ENCODE data around the gene GPNMB. TPM values are rescaled to one million over a fixed set of nuclear protein-coding genes. Genes with fewer than 3 reads are reported as not detected.
A peak's percentile ranks its signal among the peaks of the same experiment; 100 is the strongest.

The GPNMB gene
- polyA plus RNA-seq, 4 donors: 15.3 to 34.0 (median 28.2) TPM

DNA sequence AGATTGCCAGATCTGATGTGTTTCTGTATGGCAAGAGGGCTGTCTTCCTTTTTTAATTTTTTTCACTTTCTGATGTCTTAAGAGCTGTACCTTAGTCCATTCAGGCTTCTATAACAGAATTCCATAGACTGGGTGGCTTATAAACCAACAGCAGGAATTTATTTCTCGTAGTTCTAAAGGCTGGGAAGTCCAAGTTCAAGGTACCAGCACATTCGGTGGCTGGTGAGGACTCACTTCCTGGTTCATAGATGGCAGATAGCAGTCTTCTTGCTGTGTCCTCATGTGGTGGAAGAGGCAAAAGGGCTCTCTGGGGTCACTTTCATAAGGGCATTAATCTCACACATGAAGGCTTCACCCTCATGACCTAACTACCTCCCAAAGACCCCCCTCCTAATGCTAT is 20.8 kb downstream of the GPNMB start:
- no peak for DNase-seq (ENCODE audit: low read depth in 4 of 4, low spot score in 2 of 4)

DNA sequence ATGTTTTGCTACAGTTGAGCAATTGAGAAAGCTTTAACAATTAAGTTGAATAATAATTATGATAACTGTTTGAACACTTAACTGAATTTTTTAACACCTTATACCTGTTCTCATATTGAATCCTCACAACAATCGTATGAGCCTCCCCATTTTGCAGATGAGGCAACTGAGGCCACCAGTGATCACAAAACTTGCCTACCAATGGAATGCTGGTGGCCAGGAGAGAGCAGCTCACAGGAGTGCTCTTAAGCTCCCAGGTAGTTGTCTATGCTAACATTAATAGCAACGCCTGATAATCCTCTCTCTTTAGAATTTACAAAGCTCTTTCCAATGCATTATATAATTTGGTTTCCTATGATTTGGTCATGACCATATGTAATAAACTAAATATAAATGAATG is 21.6 kb downstream of the GPNMB start:
- no peak for DNase-seq (ENCODE audit: low read depth in 4 of 4, low spot score in 2 of 4)

DNA sequence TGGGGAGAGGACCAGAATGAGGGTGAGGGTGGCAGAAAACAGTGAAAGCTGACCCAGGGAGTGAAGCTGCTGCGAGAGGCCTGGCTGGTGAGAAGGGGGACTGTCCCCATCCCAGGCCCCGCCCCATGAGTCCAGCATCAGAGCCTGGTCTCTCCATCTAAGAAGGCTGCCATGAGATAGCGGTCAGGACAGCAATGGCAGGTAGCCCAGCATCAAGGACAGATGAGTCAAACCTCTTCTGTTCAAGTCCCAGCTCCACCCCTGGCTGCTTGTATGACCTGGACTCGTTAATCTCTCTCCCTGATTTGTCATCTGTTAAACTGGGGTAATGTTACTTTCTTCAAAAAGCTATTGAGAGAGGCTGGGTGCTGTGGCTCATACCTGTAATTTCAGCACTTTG is 22.2 kb downstream of the GPNMB start:
- no peak for DNase-seq (ENCODE audit: low read depth in 4 of 4, low spot score in 2 of 4)

DNA sequence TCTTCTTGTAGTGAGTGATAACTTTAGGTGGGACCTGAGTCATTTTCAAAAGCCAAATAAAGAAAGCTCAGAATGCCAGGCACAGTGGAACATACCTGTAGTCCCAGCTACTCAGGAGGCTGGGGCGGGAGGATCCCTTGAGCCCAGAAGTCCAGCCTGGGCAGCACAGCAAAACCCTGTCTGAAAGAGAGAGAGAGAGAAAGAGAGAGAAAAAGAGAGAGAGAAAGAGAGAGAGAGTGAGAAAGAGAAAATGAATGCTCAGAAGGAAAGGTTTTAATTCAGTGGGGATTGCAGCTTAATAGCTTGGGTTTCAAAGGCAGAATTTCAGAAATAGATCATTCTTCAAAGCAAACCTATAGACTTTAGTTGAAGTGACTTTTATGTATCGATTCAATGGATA is 25.7 kb downstream of the GPNMB start:
- no peak for DNase-seq (ENCODE audit: low read depth in 4 of 4, low spot score in 2 of 4)

DNA sequence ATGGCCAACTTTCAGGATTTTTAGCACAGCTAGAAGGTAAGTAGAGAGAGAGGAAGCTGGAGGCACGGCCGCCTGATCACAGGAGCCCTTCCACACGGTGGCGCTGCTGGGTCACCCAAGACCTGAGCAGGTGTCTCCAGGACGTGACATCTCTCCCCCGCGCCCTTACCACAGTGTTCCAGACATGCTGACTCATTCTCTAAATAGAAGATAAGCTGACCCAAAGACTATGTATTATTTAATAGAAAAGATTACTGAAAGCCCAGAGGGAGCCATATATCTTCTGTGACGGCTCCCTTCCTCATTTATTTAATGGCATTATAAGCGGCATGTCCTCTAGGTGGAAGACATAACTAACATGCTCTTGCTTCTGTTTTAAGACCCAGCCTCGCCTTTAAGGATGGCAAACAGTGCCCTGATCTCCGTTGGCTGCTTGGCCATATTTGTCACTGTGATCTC is 26.6 kb downstream of the GPNMB start:
- DNase-seq (ENCODE audit: low read depth in 4 of 4, low spot score in 2 of 4): peak in 3 of 4 donors; percentile 26 to 62 (median 41)

DNA sequence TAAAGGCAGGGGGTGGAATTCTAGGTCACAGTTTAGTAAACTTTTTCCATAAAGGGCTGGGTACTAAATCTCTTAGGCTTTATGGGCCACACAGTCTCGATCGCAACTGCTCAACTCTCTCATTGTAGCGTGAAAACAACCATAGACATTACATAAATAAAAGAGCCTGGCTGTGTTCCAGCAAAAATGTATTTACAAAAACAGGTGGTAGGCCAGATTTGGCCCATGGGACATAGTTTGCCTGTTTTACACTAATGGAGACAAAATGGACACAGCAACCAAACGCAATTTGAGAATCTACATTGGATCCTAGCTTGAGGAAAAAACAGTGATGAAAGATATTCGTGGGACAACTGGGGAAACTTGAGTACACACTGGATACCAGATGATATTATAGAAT is 29.3 kb downstream of the GPNMB start:
- no peak for DNase-seq (ENCODE audit: low read depth in 4 of 4, low spot score in 2 of 4)

DNA sequence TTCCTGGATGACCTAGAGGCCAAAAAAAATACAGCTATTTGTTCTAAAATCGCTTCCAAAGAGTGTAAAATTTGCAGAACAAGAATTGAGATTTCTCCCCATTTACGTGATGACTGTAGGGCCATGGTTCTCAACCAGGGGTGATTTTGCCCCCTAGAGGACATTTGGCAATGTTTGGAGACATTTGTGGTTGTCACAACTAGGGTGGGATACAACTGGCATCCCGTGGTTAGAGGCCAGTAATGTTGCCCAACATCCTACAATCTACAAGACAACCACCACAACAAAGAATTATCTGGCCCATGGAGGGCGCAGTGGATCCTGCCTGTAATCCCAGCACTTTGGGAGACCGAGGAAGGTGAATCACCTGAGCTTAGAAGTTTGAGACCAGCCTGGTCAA is 29.8 kb downstream of the GPNMB start:
- DNase-seq (ENCODE audit: low read depth in 4 of 4, low spot score in 2 of 4): no peak

DNA sequence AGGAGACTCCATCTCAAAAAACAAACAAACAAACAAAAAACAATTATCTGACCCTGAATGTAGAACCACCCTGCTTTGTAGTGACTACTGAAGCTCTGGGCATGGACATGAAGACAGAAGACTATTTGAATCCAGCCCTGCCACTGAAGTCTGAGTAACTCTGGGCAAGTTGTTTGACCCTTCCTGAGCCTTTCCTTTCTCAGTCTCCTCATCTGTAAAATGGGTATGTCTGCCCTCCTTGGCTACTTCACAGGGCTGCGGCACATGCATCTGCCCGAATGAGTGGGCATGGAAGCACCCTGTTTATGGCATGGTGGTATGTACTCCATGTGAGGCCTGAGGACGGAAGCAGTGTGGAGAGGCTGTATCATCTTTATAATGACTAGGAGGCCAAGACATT is 30.4 kb downstream of the GPNMB start:
- DNase-seq (ENCODE audit: low read depth in 4 of 4, low spot score in 2 of 4): no peak

DNA sequence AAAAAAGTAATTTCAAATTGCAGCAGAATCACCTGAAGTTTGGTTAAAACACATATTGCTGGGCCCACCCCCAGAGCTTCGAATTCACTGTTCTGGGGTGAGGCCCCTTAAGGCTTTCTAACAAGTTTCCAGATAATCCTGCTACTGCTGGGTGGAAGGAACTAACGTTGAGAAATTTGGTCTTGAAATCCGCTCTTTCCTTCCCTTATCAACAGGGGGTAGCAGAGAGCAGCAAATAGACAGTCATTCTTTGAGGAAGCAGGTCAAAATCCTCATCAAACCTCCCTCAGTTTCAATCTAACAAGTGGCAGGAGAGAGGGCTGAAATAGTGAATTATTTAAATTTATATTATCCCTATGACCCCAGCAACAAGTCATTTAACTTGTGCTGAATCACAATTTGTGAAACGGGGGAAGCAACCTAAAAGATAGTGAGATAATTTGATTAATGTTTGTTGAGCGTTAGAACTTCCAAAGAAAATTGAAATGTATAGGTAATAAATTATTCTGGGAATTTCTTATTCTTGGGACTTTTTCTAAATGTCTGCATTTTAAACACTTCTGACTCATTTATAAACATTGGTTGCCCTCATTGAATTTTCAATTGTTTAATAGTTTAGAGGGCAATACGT is 30.9 kb downstream of the GPNMB start:
- DNase-seq (ENCODE audit: low read depth in 4 of 4, low spot score in 2 of 4): peak in 1 of 4 donors; percentile 66

DNA sequence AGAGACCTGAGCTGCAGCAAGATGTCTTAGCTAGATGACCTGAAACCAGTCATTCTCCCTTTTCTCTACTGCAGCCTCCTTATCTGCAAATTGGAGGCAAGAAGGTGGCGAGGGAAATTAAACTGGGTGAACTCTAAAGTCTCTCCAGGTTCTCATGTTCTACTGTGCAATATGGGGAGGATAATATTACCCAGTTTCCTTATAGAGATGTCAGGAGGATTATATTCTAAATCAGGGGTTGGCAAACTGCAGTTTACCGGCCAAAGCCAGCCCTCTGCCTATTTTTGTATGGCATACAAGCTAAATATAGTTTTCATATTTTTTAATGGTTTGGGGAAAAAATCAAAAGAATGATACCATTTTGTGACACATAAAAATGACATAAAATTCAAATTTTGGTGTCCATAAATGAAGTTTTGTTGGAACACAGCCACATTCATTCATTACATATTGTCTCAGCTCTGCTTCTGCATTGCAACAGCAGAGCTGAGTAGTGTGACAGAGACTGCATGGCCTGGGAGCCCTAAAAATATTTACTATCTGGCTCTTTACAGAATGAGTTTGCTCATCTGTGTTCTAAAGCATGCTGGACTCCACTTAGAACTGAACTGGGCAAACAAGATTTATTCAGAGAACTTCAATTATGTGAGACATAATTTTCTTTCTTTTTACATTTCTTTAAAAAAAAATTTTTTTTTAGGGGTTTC is 33.4 kb downstream of the GPNMB start:
- DNase-seq (ENCODE audit: low read depth in 4 of 4, low spot score in 2 of 4): no peak

DNA sequence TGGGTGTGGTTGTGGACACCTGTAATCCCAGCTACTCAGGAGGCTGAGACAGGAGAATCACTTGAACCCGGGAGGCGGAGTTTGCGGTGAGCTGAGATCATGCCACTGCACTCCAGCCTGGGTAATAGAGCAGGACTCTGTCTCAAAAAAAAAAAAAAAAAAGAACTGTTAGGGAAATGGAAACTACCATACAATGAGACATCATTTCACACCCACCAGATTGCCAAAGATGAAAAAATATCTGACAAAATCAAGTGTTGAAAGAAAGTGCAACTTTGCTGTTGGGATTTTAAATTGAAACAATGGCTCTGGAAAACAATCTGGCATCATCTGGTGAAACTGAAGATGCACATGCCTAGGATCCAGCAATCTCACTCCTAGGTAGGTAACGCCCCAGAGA is 36.5 kb downstream of the GPNMB start:
- no peak for DNase-seq (ENCODE audit: low read depth in 4 of 4, low spot score in 2 of 4)

DNA sequence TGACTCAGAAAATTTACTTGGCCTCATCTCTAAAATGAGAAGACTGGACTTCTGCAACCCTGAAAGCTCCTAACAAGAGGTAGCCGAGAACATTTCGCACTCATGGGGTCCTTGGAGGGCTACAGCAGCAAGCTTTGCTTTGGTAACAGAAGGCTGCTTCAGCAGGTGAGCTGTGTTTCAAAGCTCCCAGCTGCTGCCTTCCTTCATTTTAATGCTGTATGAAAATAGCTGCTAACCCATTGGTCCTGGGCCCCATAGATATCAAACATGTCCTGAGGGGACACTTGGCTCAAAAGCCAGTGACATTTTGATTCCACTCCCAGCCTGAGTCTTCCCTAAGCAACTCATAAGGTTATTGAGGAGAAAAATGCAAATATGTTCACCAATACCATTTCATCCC is 38.3 kb downstream of the GPNMB start:
- DNase-seq (ENCODE audit: low read depth in 4 of 4, low spot score in 2 of 4): no peak

DNA sequence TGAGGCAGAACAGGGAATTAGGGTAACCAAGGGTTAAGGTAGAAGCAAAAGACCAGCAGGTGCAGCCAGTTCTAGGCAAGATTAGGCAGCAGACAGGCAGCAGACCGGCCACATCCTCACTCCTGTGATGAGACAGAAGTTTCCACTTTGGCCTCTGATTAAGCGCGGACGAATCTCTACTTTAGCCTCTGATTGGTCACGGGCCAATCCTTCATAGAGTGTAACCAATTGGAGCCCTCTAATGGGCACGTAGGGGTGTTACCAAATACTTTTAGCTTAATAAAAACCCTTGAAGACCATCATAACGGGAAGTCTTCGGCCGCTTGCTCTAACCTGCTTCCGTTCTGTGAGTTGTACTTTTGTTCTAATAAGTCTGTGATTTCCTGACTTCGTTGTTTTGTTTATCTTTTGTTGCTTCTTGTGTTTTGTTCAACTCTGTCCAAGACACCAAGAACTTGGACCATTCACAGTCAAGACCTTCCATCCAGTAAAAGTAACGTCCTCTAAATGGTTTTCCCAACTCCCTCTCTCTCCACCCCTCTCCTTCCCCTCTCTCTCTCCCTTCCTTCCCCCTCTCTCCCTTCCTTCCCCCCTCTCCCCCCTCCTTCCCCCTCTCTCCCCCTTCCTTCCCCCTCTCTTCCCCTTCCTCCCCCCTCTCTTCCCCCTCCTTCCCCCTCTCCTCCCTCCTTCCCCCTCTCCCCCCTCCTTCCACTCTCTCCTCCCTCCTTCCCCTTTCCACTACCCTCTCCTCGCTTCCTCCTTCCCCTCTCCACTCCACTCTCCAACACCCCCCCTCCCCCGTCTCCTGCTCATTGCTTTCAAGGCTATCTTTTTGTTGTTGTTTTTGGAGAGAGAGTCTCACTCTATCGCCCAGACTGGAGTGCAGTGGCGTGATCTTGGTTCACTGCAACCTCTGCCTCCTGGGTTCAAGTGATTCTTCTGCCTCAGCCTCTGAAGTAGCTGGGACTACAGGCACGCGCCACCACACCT is 39.4 kb downstream of the GPNMB start:
- no peak for DNase-seq (ENCODE audit: low read depth in 4 of 4, low spot score in 2 of 4)

DNA sequence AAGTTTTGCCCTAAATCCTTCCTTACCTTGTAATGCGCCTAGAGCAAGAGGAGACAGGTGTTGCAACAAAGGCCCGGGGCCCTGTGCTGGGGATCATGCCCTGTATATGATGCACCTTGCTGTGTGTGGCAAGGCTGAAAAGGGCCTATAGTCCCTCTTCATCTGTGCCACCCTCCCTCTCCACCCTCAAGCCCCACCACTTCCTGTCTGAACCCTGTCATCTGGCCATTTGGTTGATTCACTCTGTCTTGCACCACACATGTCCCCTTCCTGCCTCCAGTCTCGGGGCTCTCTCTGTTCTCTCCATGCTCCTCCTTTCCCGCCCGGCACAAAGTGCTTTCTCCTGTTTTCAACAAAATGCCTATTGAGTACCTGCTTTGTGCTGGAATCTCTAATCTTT is 41.0 kb downstream of the GPNMB start:
- no peak for DNase-seq (ENCODE audit: low read depth in 4 of 4, low spot score in 2 of 4)

DNA sequence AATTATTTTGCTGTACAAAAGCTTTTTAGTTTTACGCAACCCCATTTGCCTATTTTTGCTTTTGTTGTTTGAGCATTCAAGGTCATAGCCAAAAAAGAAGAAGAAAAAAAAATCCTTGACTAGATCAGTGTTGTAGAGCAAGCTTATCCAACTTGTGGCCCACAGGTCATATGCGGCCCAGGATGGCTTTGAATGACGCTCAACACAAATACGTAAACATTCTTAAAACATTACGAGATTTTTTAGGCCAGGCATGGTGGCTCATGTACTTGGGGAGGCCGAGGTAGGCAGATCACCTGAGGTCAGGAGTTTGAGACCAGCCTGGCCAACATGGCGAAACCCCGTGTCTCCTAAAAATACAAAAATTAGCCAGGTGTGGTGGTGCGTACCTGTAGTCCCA is 44.4 kb downstream of the GPNMB start:
- no peak for DNase-seq (ENCODE audit: low read depth in 4 of 4, low spot score in 2 of 4)

DNA sequence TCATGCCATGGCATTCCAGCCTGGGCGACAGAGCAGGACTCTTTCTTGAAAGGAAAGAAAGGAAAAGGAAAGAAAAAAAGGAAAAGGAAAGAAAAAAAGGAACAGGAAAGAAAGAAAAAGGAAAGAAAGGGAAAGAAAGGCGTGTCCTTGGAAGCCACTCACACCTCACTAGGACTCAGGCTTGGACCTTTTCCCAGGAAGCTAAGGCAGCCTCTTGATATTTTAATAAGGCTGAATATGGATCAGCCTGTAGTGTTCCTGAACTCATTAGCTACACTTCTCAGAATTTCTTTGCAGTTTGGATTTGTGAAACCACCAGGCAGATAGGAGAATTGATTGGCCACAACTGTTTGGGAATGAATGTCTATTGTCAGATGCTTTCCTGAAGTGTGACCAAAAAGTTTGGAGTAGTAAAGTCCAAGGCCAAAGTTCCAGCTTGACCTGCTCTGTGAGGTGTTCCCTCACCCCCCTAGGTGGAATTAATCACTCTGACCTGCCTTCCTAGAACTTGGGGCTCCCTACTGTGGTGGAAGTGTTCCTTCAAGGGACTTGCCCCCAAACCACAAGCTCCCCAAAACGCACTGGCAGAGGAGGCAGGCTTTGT is 45.5 kb downstream of the GPNMB start:
- DNase-seq (ENCODE audit: low read depth in 4 of 4, low spot score in 2 of 4): no peak

DNA sequence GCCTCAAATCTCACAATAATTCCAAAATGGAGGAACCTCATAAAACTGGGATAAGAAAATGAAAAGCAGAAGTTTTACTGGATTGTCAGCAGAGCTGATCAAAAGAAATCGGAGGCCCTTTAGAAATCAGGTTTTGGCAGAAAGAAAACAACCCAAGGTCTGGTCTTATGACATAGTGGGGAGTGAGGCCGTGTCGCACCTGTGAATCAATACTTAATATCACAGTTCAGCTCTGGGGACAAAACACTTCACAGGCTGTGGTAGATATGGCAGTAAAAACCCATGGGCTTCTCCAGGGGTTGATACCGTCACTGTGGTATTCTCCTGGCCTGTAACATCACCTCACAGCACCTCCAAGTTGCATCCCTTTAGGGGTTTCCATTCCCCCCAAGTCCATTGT is 46.0 kb downstream of the GPNMB start:
- DNase-seq (ENCODE audit: low read depth in 4 of 4, low spot score in 2 of 4): no peak

DNA sequence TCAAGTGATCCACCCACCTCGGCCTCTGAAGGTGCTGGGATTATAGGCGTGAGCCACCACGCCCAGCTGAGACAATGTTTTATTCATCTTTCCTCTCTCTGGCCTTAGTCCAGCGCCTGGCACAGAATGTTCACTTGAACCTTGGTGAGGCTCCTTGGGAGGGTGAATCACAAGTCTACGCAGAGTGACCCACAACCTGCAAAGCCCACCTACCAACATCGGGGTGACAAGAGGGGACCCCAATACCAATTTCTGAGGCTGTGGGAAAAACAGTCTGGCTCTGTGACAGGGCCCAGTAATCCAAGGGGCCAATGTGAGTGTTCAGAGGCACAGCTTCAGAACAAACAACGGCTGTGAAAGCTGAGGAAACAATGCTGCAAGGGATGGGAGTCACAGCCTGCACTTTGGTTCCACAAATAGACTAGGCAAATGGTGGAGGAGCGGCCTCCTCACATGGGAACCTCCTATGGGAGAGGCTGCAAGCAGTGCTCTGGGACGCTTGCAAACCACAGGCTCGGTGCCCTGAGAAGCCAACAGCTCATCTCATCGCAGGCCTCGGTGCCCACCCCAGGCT is 47.0 kb downstream of the GPNMB start:
- DNase-seq (ENCODE audit: low read depth in 4 of 4, low spot score in 2 of 4): no peak

DNA sequence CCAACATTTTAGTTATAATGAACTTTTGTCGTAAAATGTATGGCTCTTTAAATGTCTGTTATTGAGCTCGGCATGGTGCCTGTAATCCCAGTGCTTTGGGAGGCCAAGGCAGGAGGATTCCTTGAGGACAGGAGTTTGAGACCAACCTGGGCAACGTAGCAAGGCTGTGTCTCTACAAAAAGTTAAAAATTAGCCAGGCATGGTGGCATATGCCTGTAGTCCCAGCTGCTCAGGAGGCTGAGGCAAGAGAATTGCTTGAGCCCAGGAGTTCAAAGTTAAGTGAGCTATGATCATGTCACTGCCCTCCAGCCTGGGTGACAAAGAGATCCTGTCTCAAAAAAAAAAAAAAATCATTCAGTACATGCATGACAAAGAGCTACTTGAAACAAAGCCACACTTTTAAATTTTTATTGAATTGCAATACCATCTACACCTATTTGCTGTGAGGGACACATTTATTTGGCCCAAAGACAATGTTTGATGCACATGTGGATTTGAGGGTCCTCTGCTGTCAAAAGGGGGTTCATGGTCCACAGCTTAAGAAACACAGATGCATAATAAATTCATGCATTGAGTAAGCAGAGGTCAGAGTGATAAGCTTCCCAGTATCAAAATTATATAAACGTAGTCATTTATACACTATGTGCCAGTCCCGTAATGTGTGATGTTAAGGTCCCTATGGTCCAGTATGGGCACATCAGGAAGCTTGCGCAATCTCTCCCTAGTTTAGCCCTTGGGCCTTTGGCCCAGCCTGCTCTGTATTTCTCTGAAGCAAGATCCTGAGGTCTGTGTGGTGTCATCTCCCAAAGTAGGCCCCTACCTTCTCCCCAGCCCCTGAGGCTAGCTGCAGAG is 48.2 kb downstream of the GPNMB start:
- no peak for DNase-seq (ENCODE audit: low read depth in 4 of 4, low spot score in 2 of 4)

DNA sequence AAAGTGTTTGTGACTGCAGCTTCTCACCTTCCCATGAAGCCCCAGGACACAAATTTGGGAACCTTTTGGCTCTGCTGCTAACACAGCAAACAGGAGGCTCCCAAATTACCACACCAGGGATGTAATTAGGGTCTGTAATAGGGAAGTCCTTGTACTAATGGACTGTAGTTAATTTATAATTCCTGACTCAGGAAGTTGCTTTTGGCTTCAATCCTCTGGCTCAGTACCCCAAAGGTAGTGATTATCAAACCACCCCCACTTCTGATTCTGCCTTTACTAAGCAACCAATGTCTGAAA is 48.8 kb downstream of the GPNMB start:
- DNase-seq (ENCODE audit: low read depth in 4 of 4, low spot score in 2 of 4): no peak
